NCI-H1092 treated with DMSO at 0.1 percent for 48 hours (cell line): ENCODE results near the gene GRM5.
"Not testable (repeated sequence)": the region's sequence is repeated elsewhere in the genome, so short reads cannot be mapped to it uniquely, and the experiment has no call there.

ENCODE experiments used
- DNase-seq: peaks from one replicate; lab custom pipeline; 2025; lab: John Stamatoyannopoulos, UW

The GRM5 gene

GRCh38 chr11:88537613-88538012 is 528.2 kb downstream of the GRM5 start:
- DNase-seq, result no peak

GRCh38 chr11:88536616-88537265 is 529.0 kb downstream of the GRM5 start:
- no peak for DNase-seq

- DNase-seq, result no peak
These were observed 529.8 kb downstream of the GRM5 start for GRCh38 chr11:88535916-88536547.

- DNase-seq, result no peak
These were observed 530.5 kb downstream of the GRM5 start for GRCh38 chr11:88535266-88535665.

- DNase-seq, result not testable (repeated sequence)
These were observed 531.1 kb downstream of the GRM5 start for GRCh38 chr11:88534706-88535105.

- no peak for DNase-seq
These were observed 531.6 kb downstream of the GRM5 start for GRCh38 chr11:88534185-88534584.

GRCh38 chr11:88533001-88533400 is 532.8 kb downstream of the GRM5 start:
- DNase-seq, result no peak

GRCh38 chr11:88531831-88532230 is 534.0 kb downstream of the GRM5 start:
- DNase-seq, result no peak

GRCh38 chr11:88529426-88529825 is 536.4 kb downstream of the GRM5 start:
- DNase-seq, result no peak

- DNase-seq, result no peak
These were observed 542.3 kb downstream of the GRM5 start for GRCh38 chr11:88523386-88524071.

- DNase-seq, result no peak
These were observed 543.0 kb downstream of the GRM5 start for GRCh38 chr11:88522624-88523385.

GRCh38 chr11:88521799-88522201 is 544.0 kb downstream of the GRM5 start:
- DNase-seq, result no peak

GRCh38 chr11:88521399-88521798 is 544.4 kb downstream of the GRM5 start:
- no peak for DNase-seq

- no peak for DNase-seq
These were observed 545.4 kb downstream of the GRM5 start for GRCh38 chr11:88520391-88520790.

GRCh38 chr11:88515002-88515401 is 550.8 kb downstream of the GRM5 start:
- DNase-seq, result no peak

GRCh38 chr11:88511006-88511405 is 554.8 kb downstream of the GRM5 start:
- no peak for DNase-seq

GRCh38 chr11:88508759-88509581 is 556.8 kb downstream of the GRM5 start:
- DNase-seq, result peak; percentile 25

- no peak for DNase-seq
These were observed 557.4 kb downstream of the GRM5 start for GRCh38 chr11:88508418-88508758.

- DNase-seq, result no peak
These were observed 557.9 kb downstream of the GRM5 start for GRCh38 chr11:88507771-88508417.

GRCh38 chr11:88501541-88501940 is 564.2 kb downstream of the GRM5 start:
- no peak for DNase-seq

- DNase-seq, result no peak
These were observed 569.9 kb downstream of the GRM5 start for GRCh38 chr11:88495836-88496235.
